GM19455 (cell line): ENCODE results near the gene CYP2W1.

Source experiments
- ATAC-seq: cut with Tn5 transposase; IDR thresholded peaks from one replicate; pipeline ENCODE4 v1.9.1; 2021; ENCODE audit not compliant: unreplicated experiment

The CYP2W1 gene

DNA sequence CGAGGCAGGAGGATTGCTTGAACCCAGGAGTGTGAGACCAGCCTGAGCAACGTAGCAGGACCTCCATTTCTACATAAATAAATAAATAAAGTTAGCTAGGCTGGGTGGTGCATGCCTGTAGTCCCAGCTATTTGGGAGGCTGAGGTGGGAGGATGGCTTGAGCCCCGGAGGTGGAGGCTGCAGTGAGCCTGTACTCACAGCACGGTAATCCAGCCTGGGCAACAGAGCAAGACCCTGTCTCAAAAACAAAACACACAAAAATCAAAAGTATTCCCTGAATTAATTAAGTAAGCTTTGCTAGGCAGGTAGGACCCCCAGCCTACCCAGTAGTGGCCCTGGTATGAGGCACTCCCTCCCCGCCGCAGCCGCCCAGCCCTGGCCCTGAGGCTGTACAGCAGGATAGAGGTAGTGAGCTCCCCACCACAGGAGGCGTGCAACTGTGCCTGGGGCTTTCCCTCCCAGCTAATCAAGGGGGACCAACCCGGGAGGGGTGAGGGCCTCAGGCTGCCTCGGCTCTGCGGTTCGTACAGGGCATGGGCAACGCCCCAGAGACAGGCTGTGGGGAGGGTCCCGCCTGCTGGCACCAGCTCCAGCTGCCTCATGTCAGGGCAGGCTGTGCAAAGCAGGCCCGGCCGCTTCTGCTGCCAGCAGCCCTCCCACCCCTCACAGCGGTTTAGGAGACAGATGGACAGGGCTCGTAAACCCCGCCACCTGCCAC, 1.0 kb upstream of the CYP2W1 start:
- ATAC-seq, result no peak

- ATAC-seq, result no peak
Measured at GRCh38 chr7:982511-983003, 424 bp upstream of the CYP2W1 start.

- ATAC-seq, result no peak
Measured at GRCh38 chr7:983616-984071, 663 bp downstream of the CYP2W1 start.

GRCh38 chr7:984361-985126, 1.6 kb downstream of the CYP2W1 start:
- ATAC-seq, result no peak

DNA sequence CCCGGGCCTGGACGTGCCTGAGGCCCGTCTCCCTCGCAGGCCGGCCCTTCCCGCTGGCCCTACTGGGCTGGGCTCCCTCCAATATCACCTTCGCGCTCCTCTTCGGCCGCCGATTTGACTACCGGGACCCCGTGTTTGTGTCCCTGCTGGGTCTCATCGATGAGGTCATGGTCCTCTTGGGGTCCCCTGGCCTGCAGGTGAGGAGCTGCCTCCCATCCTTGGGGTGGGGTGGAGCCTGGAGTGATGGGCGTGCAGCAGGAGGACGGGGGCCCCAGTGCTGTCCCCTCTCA, 2.1 kb downstream of the CYP2W1 start:
- no peak for ATAC-seq

- no peak for ATAC-seq
Measured at GRCh38 chr7:985915-986741, 3.1 kb downstream of the CYP2W1 start.

DNA sequence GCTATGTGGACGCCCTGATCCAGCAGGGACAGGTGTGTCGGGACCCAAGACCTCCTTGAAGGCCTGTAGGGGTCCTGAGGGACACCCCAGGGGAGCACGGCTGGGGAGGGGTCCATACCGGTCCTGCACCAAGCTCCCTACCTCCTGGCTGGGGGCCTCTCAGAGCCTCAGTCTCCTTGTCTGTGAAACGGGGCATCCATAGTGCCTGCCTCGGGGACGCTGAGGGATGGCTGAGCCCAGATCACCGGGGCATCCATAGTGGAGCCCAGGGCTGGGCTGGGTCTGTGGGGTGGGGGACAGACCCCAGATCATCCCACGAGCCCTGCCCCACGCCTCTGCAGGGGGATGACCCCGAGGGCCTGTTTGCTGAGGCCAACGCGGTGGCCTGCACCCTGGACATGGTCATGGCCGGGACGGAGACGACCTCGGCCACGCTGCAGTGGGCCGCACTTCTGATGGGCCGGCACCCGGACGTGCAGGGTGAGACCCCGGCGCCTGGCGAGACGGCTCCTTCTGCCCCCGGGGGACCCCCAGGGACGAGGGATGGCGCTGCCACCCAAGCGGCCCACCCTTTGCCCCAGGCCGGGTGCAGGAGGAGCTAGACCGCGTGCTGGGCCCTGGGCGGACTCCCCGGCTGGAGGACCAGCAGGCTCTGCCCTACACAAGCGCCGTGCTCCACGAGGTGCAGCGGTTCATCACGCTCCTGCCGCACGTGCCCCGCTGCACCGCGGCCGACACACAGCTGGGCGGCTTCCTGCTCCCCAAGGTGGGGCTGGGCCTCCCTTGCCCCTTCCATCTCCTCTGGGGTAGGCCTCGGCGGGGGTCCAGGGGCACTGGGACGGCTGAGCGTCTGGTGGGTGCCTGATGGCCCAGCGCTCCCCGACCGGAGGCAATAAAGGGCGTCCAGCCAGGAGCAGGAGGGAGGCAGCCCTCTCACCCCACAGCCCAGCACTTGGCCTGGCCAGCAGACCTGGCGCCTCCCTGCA, 4.1 kb downstream of the CYP2W1 start:
- ATAC-seq, result no peak

DNA sequence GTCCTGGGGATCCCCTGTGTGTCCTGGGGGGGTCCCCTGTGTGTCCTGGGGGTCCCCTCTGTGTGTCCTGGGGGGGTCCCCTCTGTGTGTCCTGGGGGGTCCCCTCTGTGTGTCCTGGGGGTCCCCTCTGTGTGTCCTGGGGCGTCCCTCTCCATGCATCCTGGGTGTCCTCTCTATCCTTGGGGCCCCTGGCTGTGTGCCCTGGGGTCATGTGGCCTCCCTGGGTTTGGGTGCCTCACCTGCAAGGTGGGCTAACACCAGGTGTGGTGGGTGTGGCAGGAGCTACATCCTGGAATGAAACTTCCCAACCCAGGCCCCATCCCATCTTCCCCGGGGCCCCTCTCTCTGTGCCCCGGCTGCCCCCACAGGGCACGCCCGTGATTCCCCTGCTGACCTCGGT, 4.9 kb downstream of the CYP2W1 start:
- ATAC-seq, result no peak

DNA sequence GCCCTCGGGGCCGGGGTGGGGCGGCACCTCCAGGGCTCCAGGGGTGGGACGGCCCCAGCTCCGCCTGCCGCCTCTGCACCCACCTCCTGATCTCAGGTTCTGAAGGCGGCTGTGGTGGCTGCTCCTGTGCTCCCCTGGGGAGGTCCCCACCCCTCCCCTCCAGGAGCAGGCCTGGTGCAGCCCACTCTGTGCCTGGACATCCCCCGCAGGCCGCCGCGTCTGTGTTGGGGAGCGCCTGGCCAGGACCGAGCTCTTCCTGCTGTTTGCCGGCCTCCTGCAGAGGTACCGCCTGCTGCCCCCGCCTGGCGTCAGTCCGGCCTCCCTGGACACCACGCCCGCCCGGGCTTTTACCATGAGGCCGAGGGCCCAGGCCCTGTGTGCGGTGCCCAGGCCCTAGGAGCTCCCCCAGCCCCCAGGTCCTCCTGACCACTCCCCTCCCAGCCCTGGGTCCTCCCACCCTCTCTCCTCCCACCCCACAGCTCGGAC, 5.5 kb downstream of the CYP2W1 start:
- no peak for ATAC-seq

GRCh38 chr7:988963-989529, 6.1 kb downstream of the CYP2W1 start:
- no peak for ATAC-seq

GRCh38 chr7:990352-990932, 7.5 kb downstream of the CYP2W1 start:
- ATAC-seq, result no peak

GRCh38 chr7:990933-991728, 8.2 kb downstream of the CYP2W1 start:
- ATAC-seq, result no peak

DNA sequence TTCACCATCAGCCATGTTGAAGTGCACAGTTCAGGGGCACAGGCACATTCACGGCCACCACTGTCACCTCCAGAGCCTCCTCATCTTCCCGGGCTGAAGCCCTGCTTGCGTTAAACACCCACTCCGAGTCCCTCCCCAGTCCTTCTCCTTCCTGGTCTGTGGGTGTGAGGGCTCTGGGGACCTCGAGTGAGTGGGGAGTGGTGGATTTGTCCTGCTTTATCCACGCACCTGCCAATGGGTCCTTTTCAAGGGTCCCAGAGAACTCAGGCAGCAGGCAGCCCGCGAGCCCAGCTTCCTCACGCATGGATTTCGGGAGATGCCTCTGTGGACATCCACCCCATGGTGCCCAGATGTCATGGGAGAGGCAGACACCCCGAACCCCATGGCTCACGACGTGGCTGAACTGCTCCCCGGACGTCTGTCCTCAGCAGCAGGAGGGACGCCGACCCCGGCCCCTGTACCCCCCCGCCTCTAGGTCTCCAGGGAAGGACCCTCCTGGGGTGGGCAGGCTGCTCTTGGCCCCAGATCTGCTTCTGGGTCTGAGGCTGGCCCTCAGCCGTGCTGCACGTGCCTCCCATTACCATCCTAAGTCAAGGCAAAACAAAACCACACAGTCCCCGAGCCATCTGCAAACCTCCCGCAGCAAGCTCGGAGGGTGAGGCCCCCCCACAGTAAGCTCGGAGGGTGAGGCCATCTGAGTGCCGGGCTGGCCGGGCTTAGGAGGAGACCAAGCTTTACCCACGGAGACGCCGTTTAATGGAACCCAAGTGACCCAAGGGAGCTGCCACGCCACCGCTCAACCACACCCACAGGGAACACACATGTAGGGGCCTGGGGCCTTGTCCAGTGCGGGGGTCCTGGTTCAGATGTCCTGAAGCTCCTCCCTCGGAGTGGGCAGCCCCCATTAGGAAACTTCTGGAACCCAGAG, 9.0 kb downstream of the CYP2W1 start:
- ATAC-seq, result no peak

DNA sequence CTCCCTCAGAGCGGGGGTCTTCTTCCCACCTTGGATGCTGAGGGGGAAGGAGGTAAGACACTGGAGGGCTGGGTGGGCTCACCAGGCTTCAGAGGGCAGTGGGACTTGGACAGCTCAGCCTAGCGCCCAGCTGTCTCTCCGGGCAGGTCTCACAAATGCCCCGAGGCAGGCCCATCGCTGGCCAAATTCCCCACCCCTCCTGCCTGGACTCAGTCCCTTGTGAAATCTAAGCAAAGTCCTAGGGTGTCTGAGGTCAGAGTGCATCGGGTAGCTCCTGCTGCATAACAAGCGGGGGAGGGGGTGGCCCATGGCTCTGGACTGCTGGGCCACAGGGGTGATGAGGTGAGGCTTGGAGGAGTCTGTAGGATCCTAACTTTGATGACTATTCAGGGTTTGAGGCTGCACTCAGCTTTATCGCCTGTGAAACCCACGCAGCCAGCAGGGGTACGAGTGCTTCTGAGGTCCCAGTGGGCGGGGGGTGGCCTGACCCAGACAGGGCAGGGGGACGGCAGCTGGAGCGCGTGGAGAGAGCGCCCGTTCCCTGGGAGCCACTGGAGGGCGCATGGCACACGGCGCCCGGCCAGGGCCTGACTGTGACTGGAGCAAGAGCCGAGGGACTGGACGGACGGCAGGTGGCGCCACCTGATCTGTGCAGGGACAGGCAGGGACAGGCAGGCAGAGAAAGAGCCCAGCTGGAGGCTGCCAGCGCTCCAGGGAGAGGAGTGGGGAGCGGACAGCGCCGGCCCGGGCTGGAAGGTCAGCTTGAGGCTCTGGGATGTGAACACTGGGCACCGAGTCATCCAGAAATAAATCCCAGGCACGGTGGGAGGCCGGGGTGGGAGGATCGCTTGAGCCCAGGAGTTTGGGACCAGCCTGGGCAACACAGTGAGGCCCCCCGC, 10.0 kb downstream of the CYP2W1 start:
- peak; percentile 82 for ATAC-seq

DNA sequence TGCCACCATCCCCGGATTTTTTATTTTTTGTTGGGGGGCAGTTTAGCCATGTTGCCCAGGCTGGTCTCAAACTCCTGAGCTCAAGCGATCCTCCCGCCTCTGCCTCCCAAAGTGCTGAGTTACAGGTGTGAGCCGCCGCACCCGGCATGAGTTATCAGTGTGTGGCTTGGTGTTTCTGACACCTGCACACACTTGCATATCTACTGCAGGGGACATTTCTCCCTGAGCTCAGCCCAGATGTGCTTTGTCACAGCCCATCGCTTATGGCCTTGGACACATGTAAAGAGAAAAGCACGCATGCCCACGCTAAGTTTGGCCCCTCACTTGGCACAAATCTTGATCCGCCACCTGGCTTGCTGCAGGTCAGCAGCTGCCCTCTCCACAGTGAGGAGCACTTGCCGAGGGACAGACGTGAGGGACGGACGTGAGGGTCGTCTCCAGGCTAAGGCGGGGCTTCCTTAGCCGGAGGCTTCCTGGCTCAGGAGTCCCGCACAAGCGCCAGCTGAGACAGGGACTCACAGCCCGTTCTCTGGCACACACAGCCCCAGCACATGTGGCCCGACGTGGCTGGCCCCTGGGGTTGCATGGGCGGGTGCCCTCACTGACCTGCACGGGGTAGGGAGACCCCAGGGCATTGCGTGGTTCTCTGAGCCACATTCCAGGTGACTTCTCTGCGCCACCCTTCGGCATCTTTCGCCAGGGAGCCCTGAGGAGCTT, 11.8 kb downstream of the CYP2W1 start:
- no peak for ATAC-seq

- no peak for ATAC-seq
Measured at GRCh38 chr7:995571-995970, 12.6 kb downstream of the CYP2W1 start.
